NCI-H69 (cell line): ENCODE measurements around the gene SCP2D1.
A peak's percentile ranks its signal among the peaks of the same experiment; 100 is the strongest.

Experiments used
- DNase-seq: peaks from one replicate; lab custom pipeline; 2025; lab: John Stamatoyannopoulos, UW

Gene SCP2D1

DNA sequence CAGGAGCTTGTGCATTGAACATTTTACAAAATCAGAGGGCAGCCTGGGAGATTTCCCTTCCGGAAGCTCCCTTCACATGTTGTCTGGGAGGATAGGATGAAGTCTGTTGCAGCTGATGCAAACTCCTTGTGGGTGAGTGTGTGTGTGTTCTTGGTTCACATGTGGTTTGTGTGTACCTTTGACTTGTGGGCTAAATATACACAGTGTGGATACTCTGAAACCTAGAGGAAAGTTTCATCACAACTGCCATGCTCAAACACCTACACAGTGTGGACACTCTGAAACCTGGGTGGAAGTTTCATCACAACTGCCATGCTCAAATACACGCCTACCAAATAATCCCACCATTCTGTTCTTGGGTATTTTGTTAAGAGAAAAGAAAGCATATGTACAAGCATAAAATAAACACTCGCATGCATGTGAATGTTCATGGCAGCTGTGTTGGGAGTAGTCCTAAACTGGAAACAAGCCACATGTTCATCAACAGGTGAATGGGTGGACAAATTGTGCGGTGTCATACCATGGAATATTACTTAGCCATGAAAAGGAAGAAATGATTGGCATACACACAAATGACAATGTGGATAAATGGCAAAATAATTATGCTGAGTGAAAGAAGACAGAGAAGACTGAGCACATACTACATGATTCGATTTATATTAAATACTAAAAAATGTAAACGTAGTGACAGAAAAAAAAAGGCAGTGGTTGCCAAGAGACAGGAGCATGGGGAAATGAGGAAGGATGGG lies 1.8 kb downstream of the SCP2D1 start:
- DNase-seq, result no peak

DNA sequence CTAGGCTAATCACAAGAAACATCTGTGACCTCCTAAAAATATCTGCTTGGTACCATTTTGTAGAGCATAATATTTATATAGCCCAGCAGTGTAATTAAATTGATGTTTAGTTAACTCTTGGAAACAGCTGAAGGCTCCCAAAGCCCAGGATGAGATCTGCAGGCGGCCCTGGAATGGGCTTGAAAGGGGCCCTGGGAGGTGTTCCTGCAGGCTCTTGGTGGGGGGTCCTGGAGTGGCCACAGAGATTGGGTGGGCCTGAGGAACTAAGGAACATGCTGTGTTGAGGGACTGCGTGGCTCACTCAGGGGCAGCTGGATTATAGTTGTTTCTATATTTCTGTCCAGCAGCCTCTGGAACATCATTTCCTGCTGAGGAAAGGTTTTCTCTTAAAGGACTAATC lies 9.2 kb downstream of the SCP2D1 start:
- DNase-seq, result peak; percentile 5

DNA sequence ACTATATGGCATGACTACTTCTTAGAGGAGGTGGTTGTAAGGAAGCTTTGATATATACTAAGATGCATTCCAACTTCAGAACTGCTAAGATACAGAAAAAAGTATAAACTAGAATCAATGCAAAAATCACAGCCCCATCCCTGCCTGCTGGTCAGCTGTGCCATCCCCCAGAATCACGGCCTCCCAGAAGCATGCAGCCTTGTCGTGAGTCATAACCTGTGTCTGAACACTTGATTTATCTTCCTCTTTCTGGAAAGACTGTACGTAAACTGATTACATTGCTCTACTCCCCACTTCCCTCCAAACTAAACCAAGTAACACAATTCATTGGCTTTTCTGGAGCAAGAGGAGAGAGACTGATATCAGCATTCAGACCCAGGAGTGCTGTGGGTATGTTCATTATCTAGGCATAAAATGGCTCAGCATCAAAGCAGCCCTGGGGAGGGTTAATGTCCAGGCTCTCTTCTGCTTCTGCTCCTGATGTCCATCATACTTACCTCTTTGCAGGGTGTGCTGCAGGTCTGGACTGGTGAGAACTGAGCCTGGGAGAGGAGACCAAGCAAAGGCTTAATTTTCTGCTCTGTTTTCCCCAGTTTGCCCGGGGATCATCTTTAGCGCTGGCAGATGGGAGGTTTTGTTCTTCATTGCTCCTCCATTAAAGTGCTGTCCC lies 18.4 kb downstream of the SCP2D1 start:
- no peak for DNase-seq

DNA sequence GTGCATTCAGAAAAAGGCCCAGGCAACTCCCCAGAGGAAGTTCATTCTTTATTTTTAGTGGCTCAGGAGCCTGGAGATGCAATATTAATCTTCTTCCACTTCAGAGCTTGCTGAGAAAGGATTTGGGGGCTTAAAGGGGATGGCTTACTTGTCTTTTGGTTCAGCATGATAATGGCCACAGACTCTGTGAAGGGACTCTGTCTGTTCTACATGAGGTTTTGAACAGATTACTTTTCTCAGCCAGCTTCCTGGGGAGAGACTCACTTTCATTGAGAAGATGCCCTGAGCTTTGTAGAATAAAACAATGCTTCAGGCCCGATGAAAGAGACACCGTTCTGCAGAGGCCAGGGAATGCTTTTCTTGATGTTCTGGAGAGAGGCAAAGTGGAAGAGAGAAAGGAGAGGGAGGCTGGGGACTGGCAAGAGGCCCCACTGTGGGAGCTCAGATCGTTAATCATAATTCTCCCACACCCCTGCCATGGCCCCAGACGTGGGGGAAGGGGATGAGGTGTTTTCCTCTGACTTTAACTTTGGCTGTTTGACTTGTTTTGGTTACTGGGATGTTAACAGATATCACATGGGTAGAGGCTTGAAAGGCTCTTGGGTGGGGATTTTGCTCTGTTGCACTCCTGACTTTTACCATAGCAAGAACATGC lies 19.1 kb downstream of the SCP2D1 start:
- no peak for DNase-seq

DNA sequence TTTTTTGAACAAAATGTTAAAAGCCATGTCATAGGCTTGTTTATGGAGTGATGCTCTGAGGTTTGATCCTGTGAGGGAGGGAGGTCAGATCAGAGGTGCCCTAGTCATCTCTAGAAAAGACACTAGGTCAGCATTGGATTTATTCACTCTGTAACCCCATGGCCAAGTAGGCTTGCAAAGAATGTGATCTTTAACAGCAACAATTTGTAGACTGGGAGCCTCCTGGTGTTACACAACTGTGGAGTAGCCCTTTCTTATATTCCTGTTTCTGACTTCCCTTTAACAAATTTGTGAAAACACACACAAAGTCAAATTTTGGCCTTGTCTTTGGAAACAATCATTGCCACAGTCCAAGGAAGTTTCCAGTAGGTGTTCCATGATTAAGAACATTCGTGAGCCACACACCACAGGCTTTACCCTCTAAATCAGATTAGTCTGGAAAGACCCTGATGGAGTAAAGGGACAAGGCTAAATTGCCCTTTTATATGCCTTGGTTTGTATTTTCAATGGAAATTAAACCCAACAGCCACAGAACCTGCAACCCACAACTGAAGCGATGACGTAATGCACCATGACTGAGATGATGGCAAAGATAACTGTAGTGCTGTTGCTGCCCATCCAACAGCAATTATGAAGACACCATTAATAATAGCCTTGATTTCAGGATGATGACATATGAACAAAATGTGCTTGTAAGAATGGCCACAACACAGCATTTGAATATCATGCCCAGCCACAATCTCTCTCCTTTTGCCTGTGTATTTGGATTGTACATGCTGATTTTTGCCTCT lies 22.1 kb downstream of the SCP2D1 start:
- DNase-seq, result no peak

- no peak for DNase-seq
Observed at GRCh38 chr20:18837718-18838117, 24.1 kb downstream of the SCP2D1 start.

GRCh38 chr20:18839507-18840247 lies 26.1 kb downstream of the SCP2D1 start:
- no peak for DNase-seq

GRCh38 chr20:18840248-18840645 lies 26.7 kb downstream of the SCP2D1 start:
- DNase-seq, result no peak

- DNase-seq, result no peak
Observed at GRCh38 chr20:18845017-18845416, 31.4 kb downstream of the SCP2D1 start.

DNA sequence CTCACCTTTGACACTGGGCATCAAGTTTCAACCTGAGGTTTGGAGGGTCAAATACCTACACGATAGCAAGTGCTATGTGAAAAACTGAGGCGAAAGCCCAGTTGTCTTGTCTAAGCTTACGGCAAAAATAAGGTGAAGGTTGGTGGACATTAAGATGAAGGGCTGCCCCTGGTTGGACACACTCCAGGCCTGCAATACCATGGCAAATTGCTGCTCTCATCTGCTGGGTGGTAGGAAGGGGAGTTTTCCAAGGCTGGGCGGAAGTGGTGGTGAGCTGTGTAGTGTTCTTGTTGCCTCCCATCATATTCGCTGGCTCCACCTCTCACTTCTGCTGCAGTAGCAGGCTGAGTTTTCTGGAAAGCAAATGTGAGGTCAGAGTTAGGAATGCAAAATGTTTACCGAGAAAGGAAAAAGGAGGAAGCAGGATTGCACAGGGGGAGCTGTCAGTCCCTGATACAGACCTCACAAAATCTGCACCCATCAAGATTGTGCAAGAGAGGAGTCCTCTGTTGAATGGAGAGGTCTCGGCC lies 33.7 kb downstream of the SCP2D1 start:
- no peak for DNase-seq

GRCh38 chr20:18849131-18849530 lies 35.5 kb downstream of the SCP2D1 start:
- no peak for DNase-seq

GRCh38 chr20:18851629-18852028 lies 38.0 kb downstream of the SCP2D1 start:
- no peak for DNase-seq

GRCh38 chr20:18852318-18852717 lies 38.7 kb downstream of the SCP2D1 start:
- no peak for DNase-seq

GRCh38 chr20:18853216-18853615 lies 39.6 kb downstream of the SCP2D1 start:
- no peak for DNase-seq

DNA sequence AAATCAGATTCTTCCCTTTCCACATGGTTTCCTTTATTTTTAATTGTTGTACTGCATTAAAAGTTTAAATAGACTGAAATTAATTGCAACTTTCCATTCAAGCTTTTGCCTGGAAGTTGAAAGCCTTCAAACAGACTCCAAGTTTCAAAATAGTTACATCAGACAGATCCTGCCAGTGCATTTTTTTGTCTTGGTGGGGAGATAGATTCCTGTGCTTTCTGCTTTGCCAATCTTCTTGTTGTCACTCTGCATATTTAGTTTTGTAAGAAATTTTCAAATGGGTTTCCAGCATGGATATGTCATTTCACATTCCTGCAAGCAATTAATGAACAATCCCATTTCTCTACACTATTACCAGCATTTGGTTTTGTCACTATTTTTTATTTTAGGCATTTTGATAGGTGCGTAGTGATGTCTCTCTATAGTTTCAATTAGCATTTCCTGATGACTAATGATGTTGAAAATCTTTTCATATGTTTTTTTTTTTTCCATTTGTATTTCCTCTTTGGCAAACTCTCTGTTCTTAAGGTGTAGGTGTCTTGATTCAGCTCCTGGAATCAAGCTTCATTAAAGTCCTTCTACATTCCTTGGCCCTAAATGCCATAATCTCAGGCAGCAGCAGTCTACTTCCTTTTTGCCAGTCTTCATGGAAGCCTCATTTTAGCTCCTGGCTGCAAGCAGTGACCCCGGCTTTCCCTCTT lies 40.5 kb downstream of the SCP2D1 start:
- no peak for DNase-seq

- DNase-seq, result no peak
Observed at GRCh38 chr20:18855882-18856281, 42.3 kb downstream of the SCP2D1 start.

GRCh38 chr20:18856873-18857272 lies 43.3 kb downstream of the SCP2D1 start:
- no peak for DNase-seq

- DNase-seq, result peak; percentile 4
Observed at GRCh38 chr20:18857640-18858039, 44.1 kb downstream of the SCP2D1 start.

DNA sequence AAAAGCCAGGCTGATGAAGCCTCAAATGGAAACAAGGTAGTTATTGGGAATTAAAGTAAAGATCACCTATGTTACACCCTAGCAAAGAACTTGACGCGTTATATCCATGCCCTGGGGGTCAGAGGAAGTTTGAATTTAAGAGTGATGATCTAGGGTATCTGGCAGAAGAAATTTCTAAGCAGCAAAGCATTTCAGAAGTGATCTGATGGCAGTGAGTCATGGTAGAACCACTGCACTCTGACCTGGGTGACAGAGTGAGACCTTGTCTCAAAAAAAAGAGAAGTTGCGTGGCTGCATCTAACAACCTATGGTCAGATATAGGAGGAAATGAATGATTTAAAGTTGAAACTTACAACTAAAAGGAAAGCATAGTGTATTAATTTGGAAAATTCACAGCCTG lies 45.2 kb downstream of the SCP2D1 start:
- DNase-seq, result no peak
